HepG2 (cell line): ENCODE results near the gene TMEM107. TPM values are rescaled to one million over a fixed set of nuclear protein-coding genes. Genes with fewer than 3 reads are reported as not detected.

ENCODE experiments used
- HOXD1 ChIP-seq: sonication (generic); formaldehyde crosslinking; IDR thresholded peaks from 2 replicates; pipeline ENCODE4 v1.5.0; 2020; ENCODE audit warnings: missing genetic modification reagents
- KLF9 ChIP-seq: IDR thresholded peaks from 2 replicates; pipeline ENCODE4 v1.6.1; 2016; ENCODE audit warnings: low read depth
- SETDB1 ChIP-seq: sonication (generic); formaldehyde crosslinking; IDR thresholded peaks from 2 replicates; pipeline ENCODE4 v1.5.1; 2020; ENCODE audit warnings: missing genetic modification reagents, mild to moderate bottlenecking, borderline replicate concordance
- SMARCC2 ChIP-seq: fragments of 450-650 bp; IDR thresholded peaks from 2 replicates; pipeline ENCODE4 v1.6.1; 2017; ENCODE audit warnings: antibody characterized with exemption, mild to moderate bottlenecking
- SPEN ChIP-seq: sonication (generic); formaldehyde crosslinking; IDR thresholded peaks from 2 replicates; pipeline ENCODE4 v1.5.1; 2020; ENCODE audit warnings: low read depth, mild to moderate bottlenecking, missing genetic modification reagents
- YY1 ChIP-seq: IDR thresholded peaks from 2 replicates; pipeline ENCODE4 v1.6.1; 2011; ENCODE audit warnings: low read length, low read depth, moderate library complexity, mild to moderate bottlenecking; ENCODE audit not compliant: insufficient read depth, insufficient replicate concordance
- ZNF143 ChIP-seq: sonication (generic); formaldehyde crosslinking; IDR thresholded peaks from 2 replicates; pipeline ENCODE4 v1.4.0; 2020; ENCODE audit warnings: missing genetic modification reagents
- ZNF225 ChIP-seq: sonication (generic); formaldehyde crosslinking; IDR thresholded peaks from 2 replicates; pipeline ENCODE4 v1.4.0; 2020; ENCODE audit warnings: mild to moderate bottlenecking, missing genetic modification reagents
- ZNF234 ChIP-seq: sonication (generic); formaldehyde crosslinking; conservative IDR thresholded peaks from 2 replicates; pipeline ENCODE4 v1.5.1; 2020; ENCODE audit warnings: mild to moderate bottlenecking, missing genetic modification reagents
- ZNF879 ChIP-seq: sonication (generic); formaldehyde crosslinking; IDR thresholded peaks from 2 replicates; pipeline ENCODE4 v1.8.1; 2023; ENCODE audit warnings: missing genetic modification reagents
- ZNF891 ChIP-seq: sonication (generic); formaldehyde crosslinking; IDR thresholded peaks from 2 replicates; pipeline ENCODE4 v1.5.0; 2020; ENCODE audit warnings: mild to moderate bottlenecking, missing genetic modification reagents
- polyA plus RNA-seq, 8 experiments: library from polyadenylated mRNA; depleted of rRNA in 3 of 8; stranded (reverse) in 7 of 8; unstranded in 1 of 8; fragments of >200 nt; fragmentation: Illumina TruSeq in 4 of 8; extraction: Trizol in 4 of 8; gene quantifications; 2 replicates each; pipeline versions ENCODE4 v1.2.1 to v1.2.3, GENCODE V29; 2011 to 2016; ENCODE audit warnings: low read depth in 4 of 8, missing spikeins in 1 of 8, mixed read lengths in 1 of 8; ENCODE audit not compliant: insufficient read depth in 1 of 8
- total RNA-seq, 5 experiments: library from RNA; depleted of rRNA; stranded (reverse); fragments of >200 nt; fragmentation: Illumina TruSeq; extraction: Trizol; gene quantifications; 2 replicates each; pipeline ENCODE4 v1.2.3, GENCODE V29; 2016; ENCODE audit warnings: low read depth in 1 of 5
- TF ChIP-seq, protein P1 (sequence below): IDR thresholded peaks from 2 replicates; pipeline ENCODE4 v1.6.1; 2016; ENCODE audit warnings: missing biosample characterization, missing genetic modification reagents, low read depth
- TF ChIP-seq, protein P2 (sequence below): sonication (generic); formaldehyde crosslinking; IDR thresholded peaks from 2 replicates; pipeline ENCODE4 v1.9.0; 2021; ENCODE audit warnings: missing genetic modification reagents, mild to moderate bottlenecking, borderline replicate concordance
- TF ChIP-seq, protein P3 (sequence below): IDR thresholded peaks from 2 replicates; pipeline ENCODE4 v1.6.1; 2012; ENCODE audit warnings: low read length, improper control_type of control experiment
- TF ChIP-seq, protein P4 (sequence below): sonication (generic); formaldehyde crosslinking; IDR thresholded peaks from 2 replicates; pipeline ENCODE4 v1.8.1; 2023; ENCODE audit warnings: mild to moderate bottlenecking, missing genetic modification reagents, borderline replicate concordance
- TF ChIP-seq, protein P5 (sequence below): sonication (generic); formaldehyde crosslinking; IDR thresholded peaks from 2 replicates; pipeline ENCODE4 v1.9.0; 2021; ENCODE audit warnings: missing genetic modification reagents, mild to moderate bottlenecking, borderline replicate concordance
- TF ChIP-seq, protein P6 (sequence below): sonication (generic); formaldehyde crosslinking; IDR thresholded peaks from 2 replicates; pipeline ENCODE4 v1.4.0; 2020; ENCODE audit warnings: mild to moderate bottlenecking, missing genetic modification reagents

TMEM107 gene
- total and polyA plus RNA-seq, 2 of the 13 experiments (the other 11 are each of a cell fraction or from before 2014, with no cell fraction given), result 7.2 to 15.3 TPM

DNA sequence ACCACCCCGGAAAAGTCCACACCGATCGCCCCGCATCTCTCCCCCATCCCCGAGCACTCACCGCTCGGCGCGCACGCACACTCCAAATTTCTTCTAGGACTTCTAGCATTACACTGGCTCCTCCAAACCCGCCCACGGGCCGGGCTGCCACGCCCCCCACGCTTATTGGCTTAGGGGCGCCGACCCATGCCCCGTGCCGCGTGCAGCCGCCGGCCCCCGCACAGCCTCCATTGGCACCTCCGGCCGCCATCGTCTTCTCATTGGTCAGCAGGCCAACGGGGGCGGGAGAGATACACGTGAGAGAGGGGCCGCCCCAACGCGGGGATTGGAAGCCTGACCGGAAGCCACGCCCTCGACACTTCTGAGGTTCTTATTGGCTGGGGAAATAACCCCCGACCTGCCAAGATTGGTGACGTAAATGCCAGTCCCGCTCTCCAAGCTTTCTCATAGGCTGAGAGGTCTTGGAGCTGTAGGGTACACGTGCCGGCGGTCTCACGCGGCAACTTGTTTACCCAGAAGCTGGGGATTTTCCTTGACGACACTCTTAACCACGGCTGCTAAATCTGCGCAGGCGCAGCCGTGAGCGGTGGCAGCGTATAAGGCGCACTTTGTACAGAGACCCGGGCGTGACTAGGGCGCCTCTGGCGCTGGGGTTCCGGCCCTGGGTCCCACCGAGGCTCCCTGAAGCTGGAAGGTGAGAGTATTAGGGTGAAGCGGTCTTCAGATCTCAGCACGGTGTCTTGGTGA is 19.8 kb downstream of the TMEM107 start (continued):
- no peak for TF ChIP-seq ZNF225 (CRISPR knock-in tag)
- TF ChIP-seq, protein P1, sequence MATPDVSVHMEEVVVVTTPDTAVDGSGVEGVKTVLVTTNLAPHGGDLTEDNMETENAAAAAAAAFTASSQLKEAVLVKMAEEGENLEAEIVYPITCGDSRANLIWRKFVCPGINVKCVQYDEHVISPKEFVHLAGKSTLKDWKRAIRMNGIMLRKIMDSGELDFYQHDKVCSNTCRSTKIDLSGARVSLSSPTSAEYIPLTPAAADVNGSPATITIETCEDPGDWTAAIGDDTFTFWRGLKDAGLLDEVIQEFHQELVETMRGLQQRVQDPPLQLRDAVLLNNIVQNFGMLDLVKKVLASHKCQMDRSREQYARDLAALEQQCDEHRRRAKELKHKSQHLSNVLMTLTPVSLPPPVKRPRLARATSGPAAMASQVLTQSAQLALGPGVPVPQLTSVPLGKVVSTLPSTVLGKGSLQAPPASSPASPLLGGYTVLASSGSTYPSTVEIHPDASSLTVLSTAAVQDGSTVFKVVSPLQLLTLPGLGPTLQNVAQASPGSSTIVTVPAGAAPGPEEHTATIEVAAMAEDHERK (CRISPR knock-in tag), result no peak
- no peak for TF ChIP-seq SETDB1
- no peak for TF ChIP-seq SMARCC2
- TF ChIP-seq, protein P2, sequence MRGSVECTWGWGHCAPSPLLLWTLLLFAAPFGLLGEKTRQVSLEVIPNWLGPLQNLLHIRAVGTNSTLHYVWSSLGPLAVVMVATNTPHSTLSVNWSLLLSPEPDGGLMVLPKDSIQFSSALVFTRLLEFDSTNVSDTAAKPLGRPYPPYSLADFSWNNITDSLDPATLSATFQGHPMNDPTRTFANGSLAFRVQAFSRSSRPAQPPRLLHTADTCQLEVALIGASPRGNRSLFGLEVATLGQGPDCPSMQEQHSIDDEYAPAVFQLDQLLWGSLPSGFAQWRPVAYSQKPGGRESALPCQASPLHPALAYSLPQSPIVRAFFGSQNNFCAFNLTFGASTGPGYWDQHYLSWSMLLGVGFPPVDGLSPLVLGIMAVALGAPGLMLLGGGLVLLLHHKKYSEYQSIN (CRISPR knock-in tag), result no peak
- no peak for TF ChIP-seq HOXD1 (CRISPR knock-in tag)
- no peak for TF ChIP-seq ZNF143 (CRISPR knock-in tag)
- TF ChIP-seq, protein P3, sequence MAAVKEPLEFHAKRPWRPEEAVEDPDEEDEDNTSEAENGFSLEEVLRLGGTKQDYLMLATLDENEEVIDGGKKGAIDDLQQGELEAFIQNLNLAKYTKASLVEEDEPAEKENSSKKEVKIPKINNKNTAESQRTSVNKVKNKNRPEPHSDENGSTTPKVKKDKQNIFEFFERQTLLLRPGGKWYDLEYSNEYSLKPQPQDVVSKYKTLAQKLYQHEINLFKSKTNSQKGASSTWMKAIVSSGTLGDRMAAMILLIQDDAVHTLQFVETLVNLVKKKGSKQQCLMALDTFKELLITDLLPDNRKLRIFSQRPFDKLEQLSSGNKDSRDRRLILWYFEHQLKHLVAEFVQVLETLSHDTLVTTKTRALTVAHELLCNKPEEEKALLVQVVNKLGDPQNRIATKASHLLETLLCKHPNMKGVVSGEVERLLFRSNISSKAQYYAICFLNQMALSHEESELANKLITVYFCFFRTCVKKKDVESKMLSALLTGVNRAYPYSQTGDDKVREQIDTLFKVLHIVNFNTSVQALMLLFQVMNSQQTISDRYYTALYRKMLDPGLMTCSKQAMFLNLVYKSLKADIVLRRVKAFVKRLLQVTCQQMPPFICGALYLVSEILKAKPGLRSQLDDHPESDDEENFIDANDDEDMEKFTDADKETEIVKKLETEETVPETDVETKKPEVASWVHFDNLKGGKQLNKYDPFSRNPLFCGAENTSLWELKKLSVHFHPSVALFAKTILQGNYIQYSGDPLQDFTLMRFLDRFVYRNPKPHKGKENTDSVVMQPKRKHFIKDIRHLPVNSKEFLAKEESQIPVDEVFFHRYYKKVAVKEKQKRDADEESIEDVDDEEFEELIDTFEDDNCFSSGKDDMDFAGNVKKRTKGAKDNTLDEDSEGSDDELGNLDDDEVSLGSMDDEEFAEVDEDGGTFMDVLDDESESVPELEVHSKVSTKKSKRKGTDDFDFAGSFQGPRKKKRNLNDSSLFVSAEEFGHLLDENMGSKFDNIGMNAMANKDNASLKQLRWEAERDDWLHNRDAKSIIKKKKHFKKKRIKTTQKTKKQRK, result no peak
- TF ChIP-seq, protein P4, sequence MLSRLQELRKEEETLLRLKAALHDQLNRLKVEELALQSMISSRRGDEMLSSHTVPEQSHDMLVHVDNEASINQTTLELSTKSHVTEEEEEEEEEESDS (CRISPR knock-in tag), result no peak
- TF ChIP-seq ZNF891 (CRISPR knock-in tag), result no peak; the same call in 1 of the 2 replicates
- TF ChIP-seq, protein P5, sequence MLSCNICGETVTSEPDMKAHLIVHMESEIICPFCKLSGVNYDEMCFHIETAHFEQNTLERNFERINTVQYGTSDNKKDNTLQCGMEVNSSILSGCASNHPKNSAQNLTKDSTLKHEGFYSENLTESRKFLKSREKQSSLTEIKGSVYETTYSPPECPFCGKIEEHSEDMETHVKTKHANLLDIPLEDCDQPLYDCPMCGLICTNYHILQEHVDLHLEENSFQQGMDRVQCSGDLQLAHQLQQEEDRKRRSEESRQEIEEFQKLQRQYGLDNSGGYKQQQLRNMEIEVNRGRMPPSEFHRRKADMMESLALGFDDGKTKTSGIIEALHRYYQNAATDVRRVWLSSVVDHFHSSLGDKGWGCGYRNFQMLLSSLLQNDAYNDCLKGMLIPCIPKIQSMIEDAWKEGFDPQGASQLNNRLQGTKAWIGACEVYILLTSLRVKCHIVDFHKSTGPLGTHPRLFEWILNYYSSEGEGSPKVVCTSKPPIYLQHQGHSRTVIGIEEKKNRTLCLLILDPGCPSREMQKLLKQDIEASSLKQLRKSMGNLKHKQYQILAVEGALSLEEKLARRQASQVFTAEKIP, result no peak
- TF ChIP-seq ZNF234 (CRISPR knock-in tag), result no peak
- TF ChIP-seq SPEN, result no peak
- no peak for TF ChIP-seq KLF9
- TF ChIP-seq YY1, result peak; percentile 40
- no peak for TF ChIP-seq ZNF879 (CRISPR knock-in tag)
- TF ChIP-seq, protein P6, sequence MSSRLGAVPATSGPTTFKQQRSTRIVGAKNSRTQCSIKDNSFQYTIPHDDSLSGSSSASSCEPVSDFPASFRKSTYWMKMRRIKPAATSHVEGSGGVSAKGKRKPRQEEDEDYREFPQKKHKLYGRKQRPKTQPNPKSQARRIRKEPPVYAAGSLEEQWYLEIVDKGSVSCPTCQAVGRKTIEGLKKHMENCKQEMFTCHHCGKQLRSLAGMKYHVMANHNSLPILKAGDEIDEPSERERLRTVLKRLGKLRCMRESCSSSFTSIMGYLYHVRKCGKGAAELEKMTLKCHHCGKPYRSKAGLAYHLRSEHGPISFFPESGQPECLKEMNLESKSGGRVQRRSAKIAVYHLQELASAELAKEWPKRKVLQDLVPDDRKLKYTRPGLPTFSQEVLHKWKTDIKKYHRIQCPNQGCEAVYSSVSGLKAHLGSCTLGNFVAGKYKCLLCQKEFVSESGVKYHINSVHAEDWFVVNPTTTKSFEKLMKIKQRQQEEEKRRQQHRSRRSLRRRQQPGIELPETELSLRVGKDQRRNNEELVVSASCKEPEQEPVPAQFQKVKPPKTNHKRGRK (CRISPR knock-in tag), result no peak
